GM18511 (cell line): Measurements from ENCODE around the gene ZCCHC8.
"Not testable (repeated sequence)": the region's sequence is repeated elsewhere in the genome, so short reads cannot be mapped to it uniquely, and the experiment has no call there.

Experiments used
- ATAC-seq: cut with Tn5 transposase; IDR thresholded peaks from one replicate; pipeline ENCODE4 v1.9.1; 2021; ENCODE audit warnings: mild to moderate bottlenecking, moderate library complexity; ENCODE audit not compliant: unreplicated experiment

Gene ZCCHC8

GRCh38 chr12:122437656-122438121 lies 63.0 kb downstream of the ZCCHC8 start:
- ATAC-seq = no peak

GRCh38 chr12:122435186-122435585 lies 65.5 kb downstream of the ZCCHC8 start:
- no peak for ATAC-seq

GRCh38 chr12:122429043-122429442 lies 71.7 kb downstream of the ZCCHC8 start:
- ATAC-seq = not testable (repeated sequence)

- no peak for ATAC-seq
These were observed 73.3 kb downstream of the ZCCHC8 start for GRCh38 chr12:122427403-122427802.

GRCh38 chr12:122423258-122424165 lies 77.2 kb downstream of the ZCCHC8 start:
- no peak for ATAC-seq

- ATAC-seq = no peak
These were observed 77.9 kb downstream of the ZCCHC8 start for GRCh38 chr12:122422730-122423257.

GRCh38 chr12:122421821-122422729 lies 78.7 kb downstream of the ZCCHC8 start, which contains the start of gene CLIP1:
Gene CLIP1, minus strand, starts transcription at chr12:122422669. Its CDS starts 42,217 bp downstream, at chr12:122380452.
- ATAC-seq = peak; percentile 61
